H9 (cell line): ENCODE measurements around the gene NPHS1. TPM values are rescaled to one million over a fixed set of nuclear protein-coding genes. Genes with fewer than 3 reads are reported as not detected.

Source experiments
- DNase-seq: peaks from one replicate; pipeline ENCODE4 v3.0.0-alpha.2; 2017
- H2AFZ ChIP-seq: one replicate; pipeline ENCODE4 v1.6.1; 2013; ENCODE audit warnings: mild to moderate bottlenecking, low read length, control low read depth, moderate library complexity
- H2AK5ac ChIP-seq: 2 replicates; pipeline ENCODE4 v1.6.1; 2013; ENCODE audit warnings: low read length, control low read depth, mixed read lengths; ENCODE audit not compliant: insufficient read length
- H2BK120ac ChIP-seq: one replicate; pipeline ENCODE4 v1.6.1; 2013; ENCODE audit warnings: low read depth, mild to moderate bottlenecking, low read length, control low read depth, inconsistent platforms; ENCODE audit not compliant: poor library complexity, severe bottlenecking
- H2BK12ac ChIP-seq: 2 replicates; pipeline ENCODE4 v1.6.1; 2013; ENCODE audit warnings: low read length, control low read depth, mixed read lengths, low read depth; ENCODE audit not compliant: insufficient read length
- H2BK15ac ChIP-seq: 2 replicates; pipeline ENCODE4 v1.6.1; 2013; ENCODE audit warnings: low read depth, low read length, control low read depth
- H2BK20ac ChIP-seq: one replicate; pipeline ENCODE4 v1.6.1; 2013; ENCODE audit warnings: low read depth, mild to moderate bottlenecking, low read length, control low read depth, inconsistent platforms; ENCODE audit not compliant: poor library complexity, severe bottlenecking
- H2BK5ac ChIP-seq: 2 replicates; pipeline ENCODE4 v1.6.1; 2013; ENCODE audit warnings: low read length, control low read depth, mixed read lengths; ENCODE audit not compliant: insufficient read length
- H3K14ac ChIP-seq: 2 replicates; pipeline ENCODE4 v1.6.1; 2013; ENCODE audit warnings: low read length, control low read depth; ENCODE audit not compliant: insufficient read depth
- H3K18ac ChIP-seq: 2 replicates; pipeline ENCODE4 v1.6.1; 2013; ENCODE audit warnings: low read depth, mild to moderate bottlenecking, mixed read lengths, low read length, control low read depth; ENCODE audit not compliant: insufficient read length
- H3K23ac ChIP-seq: 2 replicates; pipeline ENCODE4 v1.6.1; 2013; ENCODE audit warnings: low read length, control low read depth, mixed read lengths, low read depth; ENCODE audit not compliant: insufficient read length
- H3K23me2 ChIP-seq: 2 replicates; pipeline ENCODE4 v1.6.1; 2013; ENCODE audit warnings: low read depth, mild to moderate bottlenecking, mixed read lengths, low read length, control low read depth; ENCODE audit not compliant: insufficient read length, poor library complexity, severe bottlenecking
- H3K27ac ChIP-seq: 2 replicates; pipeline ENCODE4 v1.5.1; 2013; ENCODE audit warnings: low read length, control low read depth, mixed read lengths, low read depth; ENCODE audit not compliant: insufficient read length
- H3K27me3 ChIP-seq: 2 replicates; pipeline ENCODE4 v1.6.1; 2013; ENCODE audit warnings: low read length, control low read depth, inconsistent platforms; ENCODE audit not compliant: insufficient read depth
- H3K4ac ChIP-seq: 2 replicates; pipeline ENCODE4 v1.6.1; 2013; ENCODE audit warnings: low read depth, mild to moderate bottlenecking, control low read depth, inconsistent platforms, low read length, moderate library complexity
- H3K4me1 ChIP-seq: 2 replicates; pipeline ENCODE4 v1.6.1; 2013; ENCODE audit warnings: low read length, control low read depth, inconsistent platforms; ENCODE audit not compliant: insufficient read depth
- H3K4me2 ChIP-seq: 2 replicates; pipeline ENCODE4 v1.6.1; 2013; ENCODE audit warnings: low read length, control low read depth, mixed read lengths; ENCODE audit not compliant: insufficient read length, insufficient read depth
- H3K56ac ChIP-seq: 2 replicates; pipeline ENCODE4 v1.6.1; 2013; ENCODE audit warnings: low read depth, mild to moderate bottlenecking, mixed read lengths, low read length, control low read depth; ENCODE audit not compliant: insufficient read length
- H3K79me1 ChIP-seq: 2 replicates; pipeline ENCODE4 v1.6.1; 2013; ENCODE audit warnings: low read depth, mild to moderate bottlenecking, moderate library complexity, low read length, control low read depth, inconsistent platforms; ENCODE audit not compliant: insufficient read depth, poor library complexity, severe bottlenecking
- H3K79me2 ChIP-seq: 2 replicates; pipeline ENCODE4 v1.6.1; 2013; ENCODE audit warnings: low read length, control low read depth, inconsistent platforms; ENCODE audit not compliant: insufficient read depth
- H3K9ac ChIP-seq: 2 replicates; pipeline ENCODE4 v1.6.1; 2013; ENCODE audit warnings: low read length, control low read depth, mixed read lengths; ENCODE audit not compliant: insufficient read length; ENCODE audit errors: extremely low read depth
- H3K9me3 ChIP-seq: one replicate; pipeline ENCODE4 v1.6.1; 2013; ENCODE audit warnings: low read depth, low read length, inconsistent platforms; ENCODE audit not compliant: control insufficient read depth
- H3T11ph ChIP-seq: one replicate; pipeline ENCODE4 v1.6.1; 2013; ENCODE audit warnings: mild to moderate bottlenecking, low read length, control low read depth, inconsistent platforms
- H4K20me1 ChIP-seq: one replicate; pipeline ENCODE4 v1.6.1; 2013; ENCODE audit not compliant: control insufficient read depth, insufficient read length, insufficient read depth
- H4K5ac ChIP-seq: 2 replicates; pipeline ENCODE4 v1.6.1; 2013; ENCODE audit warnings: low read depth, mild to moderate bottlenecking, mixed read lengths, low read length, control low read depth; ENCODE audit not compliant: insufficient read length
- H4K8ac ChIP-seq: replicated peaks from 2 replicates; pipeline ENCODE4 v1.6.1; 2013; ENCODE audit warnings: low read length, control low read depth, mixed read lengths, low read depth; ENCODE audit not compliant: insufficient read length
- H4K91ac ChIP-seq: 2 replicates; pipeline ENCODE4 v1.6.1; 2013; ENCODE audit warnings: low read depth, mild to moderate bottlenecking, moderate library complexity, mixed read lengths, low read length, control low read depth; ENCODE audit not compliant: insufficient read length
- H3K27ac Mint-ChIP-seq, 3 experiments: 2 replicates in 2 of 3; 3 replicates in 1 of 3; pipeline ENCODE4 v1.8.0; 2020 to 2021; ENCODE audit warnings: mixed read lengths in 3 of 3, mild to moderate bottlenecking in 1 of 3, moderate library complexity in 1 of 3
- H3K27me3 Mint-ChIP-seq: 2 replicates; pipeline ENCODE4 v1.8.0; 2021; ENCODE audit warnings: low read depth, mild to moderate bottlenecking, moderate library complexity, mixed read lengths
- H3K36me3 Mint-ChIP-seq, 3 experiments: 2 replicates in 2 of 3; 3 replicates in 1 of 3; pipeline ENCODE4 v1.8.0; 2020 to 2021; ENCODE audit warnings: low read depth in 3 of 3, mixed read lengths in 3 of 3; ENCODE audit not compliant: insufficient read depth in 1 of 3
- H3K4me1 Mint-ChIP-seq, 2 experiments: 2 replicates each; pipeline ENCODE4 v1.8.0; 2020; ENCODE audit warnings: mixed read lengths in 2 of 2
- H3K4me3 Mint-ChIP-seq, 2 experiments: 2 replicates in 1 of 2; 3 replicates in 1 of 2; pipeline ENCODE4 v1.8.0; 2020 to 2021; ENCODE audit warnings: mild to moderate bottlenecking in 2 of 2, mixed read lengths in 2 of 2, moderate library complexity in 1 of 2
- H3K9me3 Mint-ChIP-seq, 2 experiments: 2 replicates in 1 of 2; 3 replicates in 1 of 2; pipeline ENCODE4 v1.8.0; 2020; ENCODE audit warnings: mild to moderate bottlenecking in 2 of 2, mixed read lengths in 2 of 2, moderate library complexity in 1 of 2
- WGBS: extraction: QIAGEN DNeasy Blood & Tissue Kit; methylation state at CpG from one replicate; pipeline ENCODE4 v1.1.7; 2013; ENCODE audit warnings: missing lambda C conversion rate, low lambda C conversion rate, mixed read lengths; ENCODE audit not compliant: insufficient read length; ENCODE audit errors: extremely low coverage; 5-methylcytosine and 5-hydroxymethylcytosine counted together
- total RNA-seq: library from RNA; stranded (reverse); gene quantifications from 2 replicates; pipeline ENCODE4 v1.2.1, GENCODE V29; 2021
- TF ChIP-seq, protein P1 (sequence below): fragments of 200-600 bp; sonication (generic); conservative IDR thresholded peaks from 3 replicates; pipeline ENCODE4 v1.8.0; 2021; ENCODE audit warnings: antibody characterized with exemption, mild to moderate bottlenecking

The NPHS1 gene
- total RNA-seq, 1 experiment from 2014 or later, result 0.83 TPM

DNA sequence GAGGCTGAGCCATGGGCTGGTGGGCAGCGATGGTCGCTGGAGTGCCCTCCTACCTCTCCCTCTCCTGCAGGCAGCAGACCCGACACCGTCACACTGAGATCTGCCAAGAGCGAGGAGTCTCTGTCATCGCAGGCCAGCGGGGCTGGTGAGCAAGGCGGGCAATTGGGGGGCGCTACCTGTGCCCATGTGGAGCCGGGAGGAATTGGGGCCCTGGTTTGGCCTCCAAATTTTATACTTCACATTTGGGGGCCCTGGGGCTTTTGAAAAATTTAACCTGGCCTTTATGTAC is 67.0 kb downstream of the NPHS1 start:
- Histone ChIP-seq H4K8ac (no peak overlapping the region), H4K91ac (no peak overlapping the region), H3K23ac (no peak overlapping the region), H2BK5ac (no peak overlapping the region), H3K27ac (no peak overlapping the region), H3K79me1 (no peaks in the 10 kb centered on the region), H3T11ph (no peak overlapping the region), H3K14ac (peak overlapping the region; percentile 41; the same call in 1 of the 2 replicates), H2BK15ac (no peak overlapping the region), H2BK120ac (no peak overlapping the region), H4K20me1 (no peaks in the 10 kb centered on the region), H2BK12ac (no peak overlapping the region), H3K4me1 (no peaks in the 10 kb centered on the region), H2AK5ac (no peak overlapping the region), H2AFZ (no peak overlapping the region), H3K4me2 (peak overlapping the region; percentile 80), H3K4ac (no peak overlapping the region), H3K9ac (peak overlapping the region; percentile 15), H3K27me3 (no peaks in the 10 kb centered on the region), H4K5ac (no peak overlapping the region), H3K79me2 (no peaks in the 10 kb centered on the region), H3K9me3 (no peaks in the 10 kb centered on the region), H3K23me2 (peaks cover 7% of the 10 kb centered on the region), H2BK20ac (no peak overlapping the region), H3K56ac (no peak overlapping the region), H3K18ac (no peak overlapping the region)
- Mint-ChIP-seq H3K4me3 (peak overlapping the region; percentile 60 to 68), H3K9me3 (no peaks in the 10 kb centered on the region; a peak in 1 of 5 replicates), H3K4me1 (peaks cover 23 to 40% of the 10 kb centered on the region in 2 experiments), H3K27me3 (peaks cover 1% of the 10 kb centered on the region; the same call in 1 of the 2 replicates), H3K36me3 (peaks cover 0 to 5% (median 2%) of the 10 kb centered on the region in 3 experiments; a peak in 2 of 7 replicates), H3K27ac (no peak overlapping the region)
- DNase-seq, result no peak
- no CpG with 5 or more reads among the region's 10 CpGs for WGBS
- TF ChIP-seq, protein P1, sequence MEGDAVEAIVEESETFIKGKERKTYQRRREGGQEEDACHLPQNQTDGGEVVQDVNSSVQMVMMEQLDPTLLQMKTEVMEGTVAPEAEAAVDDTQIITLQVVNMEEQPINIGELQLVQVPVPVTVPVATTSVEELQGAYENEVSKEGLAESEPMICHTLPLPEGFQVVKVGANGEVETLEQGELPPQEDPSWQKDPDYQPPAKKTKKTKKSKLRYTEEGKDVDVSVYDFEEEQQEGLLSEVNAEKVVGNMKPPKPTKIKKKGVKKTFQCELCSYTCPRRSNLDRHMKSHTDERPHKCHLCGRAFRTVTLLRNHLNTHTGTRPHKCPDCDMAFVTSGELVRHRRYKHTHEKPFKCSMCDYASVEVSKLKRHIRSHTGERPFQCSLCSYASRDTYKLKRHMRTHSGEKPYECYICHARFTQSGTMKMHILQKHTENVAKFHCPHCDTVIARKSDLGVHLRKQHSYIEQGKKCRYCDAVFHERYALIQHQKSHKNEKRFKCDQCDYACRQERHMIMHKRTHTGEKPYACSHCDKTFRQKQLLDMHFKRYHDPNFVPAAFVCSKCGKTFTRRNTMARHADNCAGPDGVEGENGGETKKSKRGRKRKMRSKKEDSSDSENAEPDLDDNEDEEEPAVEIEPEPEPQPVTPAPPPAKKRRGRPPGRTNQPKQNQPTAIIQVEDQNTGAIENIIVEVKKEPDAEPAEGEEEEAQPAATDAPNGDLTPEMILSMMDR, result no peak
